Neural progenitor cell (in vitro differentiated cells): ENCODE measurements around the gene U2AF2. TPM values are rescaled to one million over a fixed set of nuclear protein-coding genes. Genes with fewer than 3 reads are reported as not detected.
A peak's percentile ranks its signal among the peaks of the same experiment; 100 is the strongest.

Experiments used
- DNase-seq: peaks from one replicate; pipeline ENCODE4 v3.0.0-alpha.2; 2016; ENCODE audit warnings: low spot score
- H2AFZ ChIP-seq: fragments of 200-600 bp; sonication (generic); replicated peaks from 2 replicates; pipeline ENCODE4 v1.6.1; 2016; ENCODE audit warnings: antibody characterized with exemption
- H3F3A ChIP-seq: fragments of 200-600 bp; sonication (generic); 2 replicates; pipeline ENCODE4 v1.6.1; 2016; ENCODE audit warnings: antibody characterized with exemption, low read depth
- H3K27ac ChIP-seq: fragments of 200-600 bp; sonication (generic); 2 replicates; pipeline ENCODE4 v1.5.1; 2016; ENCODE audit warnings: mild to moderate bottlenecking
- H3K27me3 ChIP-seq: fragments of 200-600 bp; sonication (generic); 2 replicates; pipeline ENCODE4 v1.6.1; 2016; ENCODE audit warnings: mild to moderate bottlenecking, moderate library complexity
- H3K36me3 ChIP-seq: fragments of 200-600 bp; sonication (generic); 2 replicates; pipeline ENCODE4 v1.5.1; 2016
- H3K4me1 ChIP-seq: fragments of 200-600 bp; sonication (generic); 2 replicates; pipeline ENCODE4 v1.6.1; 2016; ENCODE audit warnings: mixed run types
- H3K4me2 ChIP-seq: fragments of 200-600 bp; sonication (generic); 2 replicates; pipeline ENCODE4 v1.6.1; 2016
- H3K4me3 ChIP-seq: fragments of 200-600 bp; sonication (generic); 2 replicates; pipeline ENCODE4 v1.5.1; 2016
- H3K79me2 ChIP-seq: fragments of 200-600 bp; sonication (generic); 2 replicates; pipeline ENCODE4 v1.6.1; 2016; ENCODE audit warnings: low read depth
- H3K9ac ChIP-seq: fragments of 200-600 bp; sonication (generic); 2 replicates; pipeline ENCODE4 v1.6.1; 2016
- H3K9me3 ChIP-seq: fragments of 200-600 bp; sonication (generic); 2 replicates; pipeline ENCODE4 v1.5.1; 2016; ENCODE audit warnings: low read depth
- H4K20me1 ChIP-seq: fragments of 200-600 bp; sonication (generic); 2 replicates; pipeline ENCODE4 v1.6.1; 2016; ENCODE audit warnings: low read depth
- H3K27ac Mint-ChIP-seq: 3 replicates; pipeline ENCODE4 v1.8.0; 2021; ENCODE audit warnings: mixed read lengths
- H3K27me3 Mint-ChIP-seq: 2 replicates; pipeline ENCODE4 v1.8.0; 2022; ENCODE audit warnings: low read depth, mild to moderate bottlenecking, inconsistent platforms, moderate library complexity, mixed read lengths; ENCODE audit not compliant: insufficient read depth
- H3K36me3 Mint-ChIP-seq: 3 replicates; pipeline ENCODE4 v1.8.0; 2021; ENCODE audit warnings: mixed read lengths
- H3K4me1 Mint-ChIP-seq: 3 replicates; pipeline ENCODE4 v1.8.0; 2021; ENCODE audit warnings: mixed read lengths
- H3K4me3 Mint-ChIP-seq: 3 replicates; pipeline ENCODE4 v1.8.0; 2021; ENCODE audit warnings: mild to moderate bottlenecking, moderate library complexity, mixed read lengths
- H3K9me3 Mint-ChIP-seq: 3 replicates; pipeline ENCODE4 v1.8.0; 2020; ENCODE audit warnings: mixed read lengths
- CTCF ChIP-seq: fragments of 200-600 bp; sonication (generic); IDR thresholded peaks from 2 replicates; pipeline ENCODE4 v1.5.1; 2017; ENCODE audit warnings: antibody characterized with exemption, mild to moderate bottlenecking
- EZH2 ChIP-seq: fragments of 200-600 bp; sonication (generic); IDR thresholded peaks from 2 replicates; pipeline ENCODE4 v1.6.1; 2017; ENCODE audit warnings: antibody characterized with exemption, mild to moderate bottlenecking, moderate library complexity
- EZH2phosphoT487 ChIP-seq: fragments of 200-600 bp; sonication (generic); IDR thresholded peaks from 2 replicates; pipeline ENCODE4 v1.6.1; 2017; ENCODE audit warnings: antibody characterized with exemption
- total RNA-seq: library from RNA; depleted of rRNA; stranded (reverse); fragments of >200 nt; gene quantifications from 2 replicates; pipeline ENCODE4 v1.2.3, GENCODE V29; 2015; ENCODE audit warnings: low replicate concordance

Gene U2AF2
- total RNA-seq, 1 donor from 2014 or later: 124 TPM

- peaks cover 59% of the 10 kb centered on the region for H3K79me2 ChIP-seq
- H2AFZ ChIP-seq: no peak overlapping the region
- H4K20me1 ChIP-seq: peaks cover 39% of the 10 kb centered on the region
- H3K27me3 Mint-ChIP-seq: peaks cover 6% of the 10 kb centered on the region
- no peak overlapping the region for H3K27ac Mint-ChIP-seq
- no peaks in the 10 kb centered on the region for H3K36me3 ChIP-seq
- H3K27ac ChIP-seq: no peak overlapping the region
- peak overlapping the region; percentile 13 for H3K4me3 Mint-ChIP-seq
- H3K9me3 Mint-ChIP-seq: no peaks in the 10 kb centered on the region
- DNase-seq: no peak
- no peak for TF ChIP-seq CTCF
- TF ChIP-seq EZH2: no peak
- no peak for TF ChIP-seq EZH2phosphoT487
- peaks cover 13% of the 10 kb centered on the region for H3K36me3 Mint-ChIP-seq
- H3F3A ChIP-seq: peaks cover 21% of the 10 kb centered on the region
- H3K4me3 ChIP-seq: no peak overlapping the region
- H3K9me3 ChIP-seq: no peaks in the 10 kb centered on the region
- no peaks in the 10 kb centered on the region for H3K27me3 ChIP-seq
- H3K4me2 ChIP-seq: no peak overlapping the region
- H3K4me1 Mint-ChIP-seq: peaks cover 24% of the 10 kb centered on the region
- peaks cover 19% of the 10 kb centered on the region for H3K4me1 ChIP-seq
- no peak overlapping the region for H3K9ac ChIP-seq
These were observed 22.8 kb downstream of the U2AF2 start for GRCh38 chr19:55677572-55678028.

GRCh38 chr19:55678121-55678671 lies 23.4 kb downstream of the U2AF2 start:
- Histone ChIP-seq H3K27ac (no peak overlapping the region), H3K36me3 (no peaks in the 10 kb centered on the region), H3K27me3 (no peaks in the 10 kb centered on the region), H3K4me1 (peaks cover 17% of the 10 kb centered on the region), H3K4me3 (no peak overlapping the region), H3K9me3 (no peaks in the 10 kb centered on the region), H3K9ac (peak overlapping the region; percentile 20), H3F3A (peaks cover 15% of the 10 kb centered on the region), H4K20me1 (peaks cover 33% of the 10 kb centered on the region), H3K4me2 (no peak overlapping the region), H2AFZ (no peak overlapping the region), H3K79me2 (peaks cover 59% of the 10 kb centered on the region)
- DNase-seq: no peak
- H3K9me3 Mint-ChIP-seq: no peaks in the 10 kb centered on the region
- H3K4me1 Mint-ChIP-seq: peaks cover 23% of the 10 kb centered on the region
- H3K36me3 Mint-ChIP-seq: peaks cover 13% of the 10 kb centered on the region
- H3K27me3 Mint-ChIP-seq: peaks cover 6% of the 10 kb centered on the region
- no peak overlapping the region for H3K27ac Mint-ChIP-seq
- TF ChIP-seq EZH2phosphoT487: no peak
- no peak overlapping the region for H3K4me3 Mint-ChIP-seq

- H3K27ac Mint-ChIP-seq: no peak overlapping the region
- H3K4me3 ChIP-seq: no peak overlapping the region
- peaks cover 29% of the 10 kb centered on the region for H4K20me1 ChIP-seq
- H3K27me3 Mint-ChIP-seq: peaks cover 6% of the 10 kb centered on the region
- H3K4me2 ChIP-seq: no peak overlapping the region
- H3K9ac ChIP-seq: no peak overlapping the region
- H2AFZ ChIP-seq: no peak overlapping the region
- H3K9me3 ChIP-seq: no peaks in the 10 kb centered on the region
- peaks cover 10% of the 10 kb centered on the region for H3K4me1 ChIP-seq
- peaks cover 10% of the 10 kb centered on the region for H3K36me3 Mint-ChIP-seq
- H3K9me3 Mint-ChIP-seq: no peaks in the 10 kb centered on the region
- no peak overlapping the region for H3K27ac ChIP-seq
- TF ChIP-seq EZH2 (no peak), CTCF (no peak), EZH2phosphoT487 (no peak)
- peaks cover 58% of the 10 kb centered on the region for H3K79me2 ChIP-seq
- peak overlapping the region; percentile 24 for H3K4me3 Mint-ChIP-seq
- no peaks in the 10 kb centered on the region for H3K27me3 ChIP-seq
- H3K36me3 ChIP-seq: no peaks in the 10 kb centered on the region
- H3F3A ChIP-seq: peaks cover under 1% of the 10 kb centered on the region
- no peak for DNase-seq
- H3K4me1 Mint-ChIP-seq: peaks cover 13% of the 10 kb centered on the region
These were observed 24.8 kb downstream of the U2AF2 start for GRCh38 chr19:55679343-55680257.
